H1 (cell line): ENCODE results near the gene NPSR1. TPM values are rescaled to one million over a fixed set of nuclear protein-coding genes. Genes with fewer than 3 reads are reported as not detected.

ENCODE experiments used
- CTCF ChIA-PET: fragments of 300-600 bp; sonication (Branson Sonifier 250); formaldehyde crosslinking; loops from one replicate; lab custom pipeline; 2021; ENCODE audit not compliant: partially characterized antibody; lab: Charles Lee
- POLR2A ChIA-PET: fragments of 300-600 bp; sonication (Branson Sonifier 250); formaldehyde crosslinking; loops from one replicate; lab custom pipeline; 2021; ENCODE audit warnings: inconsistent platforms; ENCODE audit not compliant: partially characterized antibody; lab: Charles Lee
- DNase-seq, 2 experiments: peaks; one replicate each; pipeline versions ENCODE4 v3.0.0 to v3.0.0-alpha.2; 2010 to 2022; ENCODE audit warnings: low spot score in 2 of 2, low read depth in 1 of 2, mixed read lengths in 1 of 2
- FAIRE-seq: peaks from 2 replicates; lab custom pipeline; 2011; peaks lifted over from hg19 to GRCh38; lab: Jason Lieb, UNC
- H2AFZ ChIP-seq: 2 replicates; pipeline ENCODE4 v1.8.1; 2012; ENCODE audit warnings: low read length, inconsistent platforms
- H2AK5ac ChIP-seq: 2 replicates; pipeline ENCODE4 v1.6.1; 2013; ENCODE audit warnings: low read depth, low read length
- H2BK120ac ChIP-seq: replicated peaks from 2 replicates; pipeline ENCODE3; 2013; ENCODE audit warnings: low read depth, low read length, inconsistent platforms
- H2BK12ac ChIP-seq: 2 replicates; pipeline ENCODE4 v1.6.1; 2013; ENCODE audit warnings: low read depth, low read length
- H2BK15ac ChIP-seq: 2 replicates; pipeline ENCODE4 v1.6.1; 2013; ENCODE audit warnings: low read length
- H2BK20ac ChIP-seq: 2 replicates; pipeline ENCODE4 v1.6.1; 2013; ENCODE audit warnings: low read length
- H2BK5ac ChIP-seq: 2 replicates; pipeline ENCODE4 v1.6.1; 2013; ENCODE audit warnings: low read depth, low read length
- H3K14ac ChIP-seq: 2 replicates; pipeline ENCODE4 v1.6.1; 2013; ENCODE audit warnings: inconsistent platforms; ENCODE audit not compliant: insufficient read length
- H3K18ac ChIP-seq: 2 replicates; pipeline ENCODE4 v1.6.1; 2013; ENCODE audit warnings: low read length; ENCODE audit errors: extremely low read depth
- H3K23ac ChIP-seq: 2 replicates; pipeline ENCODE4 v1.6.1; 2013; ENCODE audit warnings: inconsistent platforms; ENCODE audit not compliant: insufficient read length
- H3K23me2 ChIP-seq: 2 replicates; pipeline ENCODE4 v1.6.1; 2013; ENCODE audit warnings: low read depth, low read length
- H3K27ac ChIP-seq: 2 replicates; pipeline ENCODE4 v1.6.1; 2011; ENCODE audit warnings: low read depth, low read length, inconsistent platforms
- H3K27me3 ChIP-seq, 4 experiments: replicated peaks in 1 of 4; 1 replicate in 1 of 4; 2 replicates in 3 of 4; pipeline versions ENCODE4 v1.6.1 to v1.8.1; 2011 to 2013; ENCODE audit warnings: low read length in 3 of 4, mild to moderate bottlenecking in 3 of 4, inconsistent platforms in 2 of 4, mixed read lengths in 2 of 4, moderate library complexity in 1 of 4; ENCODE audit not compliant: control insufficient read depth in 3 of 4, insufficient read depth in 3 of 4; ENCODE audit errors: extremely low read depth in 1 of 4
- H3K36me3 ChIP-seq, 4 experiments: 2 replicates each; pipeline versions ENCODE4 v1.6.1 to v1.8.1; 2011 to 2013; ENCODE audit warnings: mild to moderate bottlenecking in 4 of 4, low read length in 3 of 4, moderate library complexity in 2 of 4, control low read depth in 1 of 4, inconsistent platforms in 1 of 4; ENCODE audit not compliant: insufficient read depth in 4 of 4, control insufficient read depth in 2 of 4
- H3K4ac ChIP-seq: replicated peaks from 2 replicates; pipeline ENCODE3; 2013; ENCODE audit warnings: low read length, low read depth, mixed read lengths, inconsistent platforms; ENCODE audit not compliant: insufficient read length
- H3K4me1 ChIP-seq, 4 experiments: replicated peaks in 1 of 4; 1 replicate in 1 of 4; 2 replicates in 3 of 4; pipeline versions ENCODE4 v1.6.1 to v1.8.1; 2011 to 2013; ENCODE audit warnings: low read length in 3 of 4, inconsistent platforms in 2 of 4, mixed read lengths in 1 of 4; ENCODE audit not compliant: insufficient read depth in 4 of 4, control insufficient read depth in 3 of 4
- H3K4me2 ChIP-seq, 2 experiments: 2 replicates each; pipeline versions ENCODE4 v1.6.1 to v1.8.1; 2011 to 2013; ENCODE audit warnings: low read depth in 2 of 2, low read length in 2 of 2, control low read depth in 1 of 2, inconsistent platforms in 1 of 2, mild to moderate bottlenecking in 1 of 2; ENCODE audit not compliant: insufficient read depth in 1 of 2
- H3K4me3 ChIP-seq, 4 experiments: fragments of 200-600, 300-600 bp in 1 of 4; sonication (generic), shearing (Covaris generic), sonication (Bioruptor Twin) in 1 of 4; 2 replicates each; pipeline versions ENCODE4 v1.5.1 to v1.8.1; 2011 to 2016; ENCODE audit warnings: low read length in 4 of 4, low read depth in 3 of 4, control low read depth in 2 of 4, inconsistent platforms in 2 of 4, mild to moderate bottlenecking in 2 of 4, mixed read lengths in 1 of 4, moderate library complexity in 1 of 4; ENCODE audit not compliant: insufficient read depth in 2 of 4; ENCODE audit errors: extremely low read depth in 1 of 4
- H3K56ac ChIP-seq: replicated peaks from 2 replicates; pipeline ENCODE3; 2013; ENCODE audit warnings: low read depth, mild to moderate bottlenecking, mixed read lengths, low read length, inconsistent platforms; ENCODE audit not compliant: insufficient read length
- H3K79me1 ChIP-seq: 2 replicates; pipeline ENCODE4 v1.6.1; 2013; ENCODE audit warnings: low read depth, low read length, control low read depth
- H3K79me2 ChIP-seq, 2 experiments: 2 replicates each; pipeline versions ENCODE4 v1.6.1 to v1.8.1; 2012 to 2013; ENCODE audit warnings: low read length in 2 of 2, mild to moderate bottlenecking in 2 of 2, inconsistent platforms in 1 of 2; ENCODE audit not compliant: insufficient read depth in 2 of 2, control insufficient read depth in 1 of 2
- H3K9ac ChIP-seq, 4 experiments: replicated peaks in 1 of 4; 1 replicate in 1 of 4; 2 replicates in 3 of 4; pipeline versions ENCODE4 v1.6.1 to v1.8.1; 2011 to 2013; ENCODE audit warnings: low read depth in 3 of 4, low read length in 3 of 4, control low read depth in 2 of 4, mild to moderate bottlenecking in 2 of 4, moderate library complexity in 2 of 4, inconsistent platforms in 1 of 4; ENCODE audit errors: extremely low read depth in 1 of 4
- H3K9me3 ChIP-seq, 2 experiments: 2 replicates each; pipeline versions ENCODE4 v1.6.1 to v1.8.1; 2012 to 2013; ENCODE audit warnings: mild to moderate bottlenecking in 2 of 2, moderate library complexity in 2 of 2, control low read depth in 1 of 2, inconsistent platforms in 1 of 2, low read depth in 1 of 2, low read length in 1 of 2, mixed read lengths in 1 of 2; ENCODE audit not compliant: insufficient read depth in 2 of 2
- H4K20me1 ChIP-seq, 2 experiments: replicated peaks in 1 of 2; 2 replicates each; pipeline versions ENCODE3 to v1.8.1; 2011 to 2013; ENCODE audit warnings: inconsistent platforms in 2 of 2, low read length in 2 of 2, mild to moderate bottlenecking in 1 of 2; ENCODE audit not compliant: insufficient read depth in 2 of 2, control insufficient read depth in 1 of 2
- H4K5ac ChIP-seq: 2 replicates; pipeline ENCODE4 v1.6.1; 2013; ENCODE audit warnings: low read length, low read depth, mixed read lengths, inconsistent platforms; ENCODE audit not compliant: insufficient read length
- H4K8ac ChIP-seq: 2 replicates; pipeline ENCODE4 v1.8.0; 2013; ENCODE audit warnings: mild to moderate bottlenecking, moderate library complexity, low read length, inconsistent platforms; ENCODE audit not compliant: insufficient read depth; ENCODE audit errors: extremely low read depth
- H4K91ac ChIP-seq: replicated peaks from 2 replicates; pipeline ENCODE3; 2013; ENCODE audit warnings: low read length, mixed read lengths, inconsistent platforms; ENCODE audit not compliant: insufficient read length
- ASH2L ChIP-seq: fragments of 200-600, 300-600 bp; sonication (generic); IDR thresholded peaks from one replicate; pipeline ENCODE4 v1.7.1; 2017; ENCODE audit warnings: low read length
- BCL11A ChIP-seq, 2 experiments: IDR thresholded peaks; one replicate each; pipeline ENCODE4 v1.6.1; 2011; ENCODE audit warnings: low read depth in 2 of 2, low read length in 2 of 2, mild to moderate bottlenecking in 2 of 2
- CBX5 ChIP-seq: fragments of 300-800, 300-1000 bp; sonication (generic); IDR thresholded peaks from 2 replicates; pipeline ENCODE4 v1.7.1; 2016; ENCODE audit warnings: antibody characterized with exemption, low read length, low read depth
- EGR1 ChIP-seq: IDR thresholded peaks from 2 replicates; pipeline ENCODE4 v1.6.1; 2011; ENCODE audit warnings: low read depth, low read length, borderline replicate concordance
- JUN ChIP-seq: IDR thresholded peaks from 2 replicates; pipeline ENCODE4 v1.6.1; 2011; ENCODE audit warnings: low read depth, mild to moderate bottlenecking, improper control_type of control experiment, low read length
- KDM5A ChIP-seq: fragments of 200-600 bp; IDR thresholded peaks from 2 replicates; pipeline ENCODE4 v1.7.1; 2012; ENCODE audit warnings: mild to moderate bottlenecking, low read length, inconsistent platforms, mixed read lengths
- NRF1 ChIP-seq: IDR thresholded peaks from 2 replicates; pipeline ENCODE4 v1.6.1; 2011; ENCODE audit warnings: mild to moderate bottlenecking, low read depth, low read length, improper control_type of control experiment
- POLR2AphosphoS5 ChIP-seq: IDR thresholded peaks from 2 replicates; pipeline ENCODE4 v1.6.1; 2011; ENCODE audit warnings: low read depth, low read length
- POU5F1 ChIP-seq: IDR thresholded peaks from 2 replicates; pipeline ENCODE4 v1.6.1; 2011; ENCODE audit warnings: low read depth, mild to moderate bottlenecking, low read length, moderate library complexity
- RBBP5 ChIP-seq: IDR thresholded peaks from 2 replicates; pipeline ENCODE4 v1.7.1; 2012; ENCODE audit warnings: low read depth, mild to moderate bottlenecking, inconsistent platforms, low read length, moderate library complexity, borderline replicate concordance
- RXRA ChIP-seq: IDR thresholded peaks from 2 replicates; pipeline ENCODE4 v1.6.1; 2011; ENCODE audit warnings: low read depth, mild to moderate bottlenecking, low read length, moderate library complexity; ENCODE audit not compliant: insufficient read depth
- SAP30 ChIP-seq: fragments of 300-600 bp; sonication (generic); IDR thresholded peaks from 2 replicates; pipeline ENCODE4 v1.7.1; 2012; ENCODE audit warnings: low read length, moderate library complexity, mild to moderate bottlenecking, inconsistent platforms; ENCODE audit not compliant: insufficient read depth, insufficient replicate concordance
- TBP ChIP-seq: IDR thresholded peaks from 2 replicates; pipeline ENCODE4 v1.6.1; 2011; ENCODE audit warnings: low read depth, low read length, improper control_type of control experiment
- TEAD4 ChIP-seq: IDR thresholded peaks from 2 replicates; pipeline ENCODE4 v1.6.1; 2012; ENCODE audit warnings: low read depth, low read length, inconsistent platforms, mixed read lengths
- WGBS, 2 experiments: shearing (Covaris generic) in 1 of 2; methylation state at CpG; one replicate each; pipeline versions ENCODE4 v1.1.6 to v1.1.7; 2013 to 2015; ENCODE audit warnings: low lambda C conversion rate in 2 of 2, mixed read lengths in 2 of 2, inconsistent platforms in 1 of 2, low coverage in 1 of 2, missing lambda C conversion rate in 1 of 2; ENCODE audit not compliant: insufficient replicate concordance in 2 of 2, insufficient coverage in 1 of 2, insufficient read length in 1 of 2; ENCODE audit errors: extremely low coverage in 1 of 2, missing lambda C conversion rate in 1 of 2; 5-methylcytosine and 5-hydroxymethylcytosine counted together
- polyA plus RNA-seq, 7 experiments: library from polyadenylated mRNA; depleted of rRNA in 3 of 7; stranded (reverse) in 5 of 7; unstranded in 2 of 7; fragments of >200 nt in 5 of 7; fragments of 200-250 nt in 2 of 7; gene quantifications; 1 replicate in 5 of 7; 2 replicates in 1 of 7; 4 replicates in 1 of 7; pipeline versions ENCODE4 v1.2.1 to v1.2.3, GENCODE V29; 2011 to 2013; ENCODE audit warnings: missing spikeins in 2 of 7, mixed read lengths in 2 of 7
- total RNA-seq: library from RNA; stranded (reverse); fragmentation: NEBNext Ultra II Directional; extraction: Animal tissue kit (Norgen Biotek cat#: 25700); gene quantifications from 2 replicates; pipeline ENCODE4 v1.2.1, GENCODE V29; 2021
- TF ChIP-seq, protein P1 (sequence below): IDR thresholded peaks from 2 replicates; pipeline ENCODE4 v1.6.1; 2012; ENCODE audit warnings: inconsistent platforms

The NPSR1 gene
- total and polyA plus RNA-seq, 2 of the 8 experiments (the other 6 are each of a cell fraction or from before 2014, with no cell fraction given) = not detected

DNA sequence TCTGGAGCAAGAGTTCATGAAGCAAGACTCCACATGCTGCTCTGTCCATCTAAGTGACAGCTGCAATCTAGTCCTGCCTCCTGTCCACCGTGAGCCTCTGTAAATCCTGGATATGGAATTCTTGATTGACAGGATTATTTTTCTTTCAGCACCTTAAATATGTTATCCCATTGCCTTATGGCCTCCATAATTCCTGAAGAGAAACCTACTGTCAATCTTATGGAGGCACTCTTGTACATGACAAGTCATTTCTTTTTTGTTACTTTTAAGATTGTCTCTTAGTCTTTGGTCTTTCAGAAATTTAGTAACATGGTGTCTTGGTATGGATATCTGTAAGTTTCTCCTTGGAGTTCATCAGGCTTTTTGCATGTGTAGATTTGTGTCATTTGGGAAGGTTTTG is 82.8 kb downstream of the NPSR1 start:
- Histone ChIP-seq H3K4me2 (no peak overlapping the region), H3K4ac (no peak overlapping the region), H2AFZ (no peak overlapping the region), H2BK5ac (no peak overlapping the region), H3K23me2 (no peaks in the 10 kb centered on the region), H3K56ac (no peak overlapping the region), H2BK20ac (no peak overlapping the region), H2BK120ac (no peak overlapping the region), H4K20me1 (no peaks in the 10 kb centered on the region), H3K14ac (no peak overlapping the region), H3K27me3 (no peaks in the 10 kb centered on the region), H4K5ac (no peak overlapping the region), H3K9me3 (peaks cover 0 to 3% of the 10 kb centered on the region in 2 experiments; a peak in 2 of 4 replicates), H2BK15ac (no peak overlapping the region), H3K36me3 (no peaks in the 10 kb centered on the region), H4K8ac (no peak overlapping the region), H2BK12ac (no peak overlapping the region), H3K23ac (no peak overlapping the region), H3K79me2 (no peaks in the 10 kb centered on the region), H4K91ac (no peak overlapping the region), H3K9ac (no peak overlapping the region), H3K79me1 (no peaks in the 10 kb centered on the region), H3K27ac (no peak overlapping the region), H2AK5ac (no peak overlapping the region), H3K4me3 (no peak overlapping the region), H3K4me1 (no peaks in the 10 kb centered on the region), H3K18ac (no peak overlapping the region)
- 92% methylated on average over 1 of the region's 1 CpG; no CpG with 5 or more reads in 1 of the 2 experiments for WGBS, 2 experiments
- POLR2A ChIA-PET = interaction anchor here (0.6 kb wide), 1 partner anchor 403 kb away, joined by 4 read pairs; no protein-coding TSS in a partner anchor
- CTCF ChIA-PET = interaction anchor here (1.1 to 2.1 kb wide), 2 partner anchors 12 to 187 kb away, joined by 3 to 4 read pairs; no protein-coding TSS in a partner anchor
- no peak for DNase-seq
- no peak for FAIRE-seq
- no peak for TF ChIP-seq TEAD4
- no peak for TF ChIP-seq CBX5
- TF ChIP-seq POLR2AphosphoS5 = no peak
- TF ChIP-seq NRF1 = no peak
- no peak for TF ChIP-seq SAP30
- no peak for TF ChIP-seq ASH2L
- no peak for TF ChIP-seq TBP
- TF ChIP-seq RBBP5 = no peak
- no peak for TF ChIP-seq BCL11A (IDR thresholded peaks at IDR 0.05; ENCODE audit: low read depth in 2 of 2, low read length in 2 of 2)
- TF ChIP-seq EGR1 = no peak
- no peak for TF ChIP-seq RXRA
- TF ChIP-seq, protein P1, sequence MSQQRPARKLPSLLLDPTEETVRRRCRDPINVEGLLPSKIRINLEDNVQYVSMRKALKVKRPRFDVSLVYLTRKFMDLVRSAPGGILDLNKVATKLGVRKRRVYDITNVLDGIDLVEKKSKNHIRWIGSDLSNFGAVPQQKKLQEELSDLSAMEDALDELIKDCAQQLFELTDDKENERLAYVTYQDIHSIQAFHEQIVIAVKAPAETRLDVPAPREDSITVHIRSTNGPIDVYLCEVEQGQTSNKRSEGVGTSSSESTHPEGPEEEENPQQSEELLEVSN = no peak
- no peak for TF ChIP-seq JUN
- TF ChIP-seq KDM5A = no peak
- TF ChIP-seq POU5F1 = no peak
